Measurements from ENCODE around the gene ZNF138. TPM values are rescaled to one million over a fixed set of nuclear protein-coding genes. Genes with fewer than 3 reads are reported as not detected.

ZNF138 gene
- total RNA-seq, 1 experiment from 2014 or later: 7.6 TPM

DNA sequence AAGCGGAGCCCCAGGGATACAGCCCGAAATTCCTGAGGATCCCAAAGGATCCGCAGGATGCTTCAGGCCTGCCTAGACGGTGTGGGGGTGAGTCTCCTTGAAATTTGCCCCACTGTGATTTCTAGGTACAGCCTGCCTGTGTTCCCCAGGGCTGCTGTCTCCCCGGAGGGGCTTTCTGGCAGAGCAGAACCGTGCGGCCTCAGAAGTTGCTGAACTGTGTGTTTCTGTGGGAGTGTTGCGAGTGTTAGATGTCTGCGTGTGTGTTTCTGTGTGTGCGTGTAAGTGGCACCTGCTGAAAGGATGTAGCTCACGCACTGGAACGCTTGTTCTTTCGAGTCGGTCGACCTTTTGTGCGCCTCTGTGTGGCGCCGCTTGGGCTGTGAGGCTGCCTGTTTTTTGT, 81.0 kb downstream of the ZNF138 start:
- intact Hi-C loops (cut with micrococcal nuclease; ENCODE audit: unreplicated experiment) (no loop called here), in situ Hi-C loops (cut with HindIII; ENCODE audit: low pct_unique_long_range_greater_than_20kb, low sequenced_read_pairs) (no loop called here)
- ATAC-seq (no peak), DNase-seq (ENCODE audit: low read depth, low spot score) (no peak)
- TF ChIP-seq, protein P1, sequence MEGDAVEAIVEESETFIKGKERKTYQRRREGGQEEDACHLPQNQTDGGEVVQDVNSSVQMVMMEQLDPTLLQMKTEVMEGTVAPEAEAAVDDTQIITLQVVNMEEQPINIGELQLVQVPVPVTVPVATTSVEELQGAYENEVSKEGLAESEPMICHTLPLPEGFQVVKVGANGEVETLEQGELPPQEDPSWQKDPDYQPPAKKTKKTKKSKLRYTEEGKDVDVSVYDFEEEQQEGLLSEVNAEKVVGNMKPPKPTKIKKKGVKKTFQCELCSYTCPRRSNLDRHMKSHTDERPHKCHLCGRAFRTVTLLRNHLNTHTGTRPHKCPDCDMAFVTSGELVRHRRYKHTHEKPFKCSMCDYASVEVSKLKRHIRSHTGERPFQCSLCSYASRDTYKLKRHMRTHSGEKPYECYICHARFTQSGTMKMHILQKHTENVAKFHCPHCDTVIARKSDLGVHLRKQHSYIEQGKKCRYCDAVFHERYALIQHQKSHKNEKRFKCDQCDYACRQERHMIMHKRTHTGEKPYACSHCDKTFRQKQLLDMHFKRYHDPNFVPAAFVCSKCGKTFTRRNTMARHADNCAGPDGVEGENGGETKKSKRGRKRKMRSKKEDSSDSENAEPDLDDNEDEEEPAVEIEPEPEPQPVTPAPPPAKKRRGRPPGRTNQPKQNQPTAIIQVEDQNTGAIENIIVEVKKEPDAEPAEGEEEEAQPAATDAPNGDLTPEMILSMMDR (IDR thresholded peaks at IDR 0.05): no peak
- TF ChIP-seq, protein P2, sequence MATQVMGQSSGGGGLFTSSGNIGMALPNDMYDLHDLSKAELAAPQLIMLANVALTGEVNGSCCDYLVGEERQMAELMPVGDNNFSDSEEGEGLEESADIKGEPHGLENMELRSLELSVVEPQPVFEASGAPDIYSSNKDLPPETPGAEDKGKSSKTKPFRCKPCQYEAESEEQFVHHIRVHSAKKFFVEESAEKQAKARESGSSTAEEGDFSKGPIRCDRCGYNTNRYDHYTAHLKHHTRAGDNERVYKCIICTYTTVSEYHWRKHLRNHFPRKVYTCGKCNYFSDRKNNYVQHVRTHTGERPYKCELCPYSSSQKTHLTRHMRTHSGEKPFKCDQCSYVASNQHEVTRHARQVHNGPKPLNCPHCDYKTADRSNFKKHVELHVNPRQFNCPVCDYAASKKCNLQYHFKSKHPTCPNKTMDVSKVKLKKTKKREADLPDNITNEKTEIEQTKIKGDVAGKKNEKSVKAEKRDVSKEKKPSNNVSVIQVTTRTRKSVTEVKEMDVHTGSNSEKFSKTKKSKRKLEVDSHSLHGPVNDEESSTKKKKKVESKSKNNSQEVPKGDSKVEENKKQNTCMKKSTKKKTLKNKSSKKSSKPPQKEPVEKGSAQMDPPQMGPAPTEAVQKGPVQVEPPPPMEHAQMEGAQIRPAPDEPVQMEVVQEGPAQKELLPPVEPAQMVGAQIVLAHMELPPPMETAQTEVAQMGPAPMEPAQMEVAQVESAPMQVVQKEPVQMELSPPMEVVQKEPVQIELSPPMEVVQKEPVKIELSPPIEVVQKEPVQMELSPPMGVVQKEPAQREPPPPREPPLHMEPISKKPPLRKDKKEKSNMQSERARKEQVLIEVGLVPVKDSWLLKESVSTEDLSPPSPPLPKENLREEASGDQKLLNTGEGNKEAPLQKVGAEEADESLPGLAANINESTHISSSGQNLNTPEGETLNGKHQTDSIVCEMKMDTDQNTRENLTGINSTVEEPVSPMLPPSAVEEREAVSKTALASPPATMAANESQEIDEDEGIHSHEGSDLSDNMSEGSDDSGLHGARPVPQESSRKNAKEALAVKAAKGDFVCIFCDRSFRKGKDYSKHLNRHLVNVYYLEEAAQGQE (IDR thresholded peaks at IDR 0.05; ENCODE audit: insufficient read depth in 1 of 2, low read depth in 2 of 2, low read length in 1 of 2): no peak
- no peak for TF ChIP-seq POLR2AphosphoS5 (IDR thresholded peaks at IDR 0.05; ENCODE audit: low read depth, low read length)
- no peak for TF ChIP-seq TCF7L2 (IDR thresholded peaks at IDR 0.05; ENCODE audit: low read depth, low read length)
- TF ChIP-seq SIN3A (IDR thresholded peaks at IDR 0.05; ENCODE audit: borderline replicate concordance, insufficient read depth, low read depth, low read length): no peak
- H3K4me3 ChIP-seq (ENCODE audit: low read depth in 2 of 2, low read length in 2 of 2): no peak overlapping the region
- no peak overlapping the region for H3K27ac ChIP-seq (ENCODE audit: low read length)
- H3K27me3 ChIP-seq (ENCODE audit: control insufficient read depth, insufficient read depth, low read length): no peaks in the 10 kb centered on the region
- CTCF ChIA-PET: no interaction called here
- BruUV-seq (replicated peaks): no TSS peak
- H3K36me3 ChIP-seq (ENCODE audit: control insufficient read depth, insufficient read depth, low read length): no peaks in the 10 kb centered on the region
- POLR2A ChIA-PET: no interaction called here
- no peaks in the 10 kb centered on the region for H3K4me1 ChIP-seq (ENCODE audit: control insufficient read depth, insufficient read depth, low read length)
- no peaks in the 10 kb centered on the region for H3K9me3 ChIP-seq (ENCODE audit: control insufficient read depth, insufficient read depth, low read depth, low read length)

DNA sequence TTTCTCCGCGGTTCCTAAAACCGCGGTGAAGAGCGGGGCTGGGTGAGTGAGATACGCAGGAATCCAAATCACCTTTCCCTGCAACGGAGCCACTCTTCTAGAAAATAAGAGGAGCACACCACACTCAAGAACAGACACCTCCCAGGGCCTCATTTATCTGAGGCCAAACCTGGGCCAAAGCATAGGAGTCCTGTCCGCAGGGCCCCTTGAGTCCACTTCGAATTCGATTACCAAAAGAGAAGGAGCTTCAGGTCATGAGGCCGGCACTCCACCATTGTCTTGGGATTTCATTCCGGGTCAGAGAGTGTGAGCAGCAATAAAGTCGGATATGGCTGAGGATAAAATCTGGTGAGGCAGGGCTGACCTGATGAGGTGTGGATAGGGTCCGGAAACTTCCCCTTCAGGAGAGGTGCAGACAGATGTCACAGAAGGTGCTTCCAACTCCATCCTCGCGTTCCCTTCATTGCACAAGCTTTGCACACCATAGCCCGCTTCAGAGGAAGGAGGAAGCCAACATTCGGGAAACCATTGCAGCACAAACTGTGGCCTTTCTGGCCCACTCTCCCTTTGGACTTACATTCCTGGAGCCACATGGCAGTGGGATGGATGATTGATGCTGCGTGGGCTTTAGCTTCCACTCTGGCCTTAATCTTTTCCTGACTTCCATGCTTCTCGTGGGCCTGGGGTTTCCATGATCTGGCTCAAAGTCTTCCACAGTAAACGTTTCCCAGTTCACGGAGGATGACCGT, 81.6 kb downstream of the ZNF138 start:
- ChIA-PET POLR2A (no interaction called here), CTCF (no interaction called here)
- Histone ChIP-seq H3K9me3 (ENCODE audit: control insufficient read depth, insufficient read depth, low read depth, low read length) (no peaks in the 10 kb centered on the region), H3K27me3 (ENCODE audit: control insufficient read depth, insufficient read depth, low read length) (no peaks in the 10 kb centered on the region), H3K27ac (ENCODE audit: low read length) (no peak overlapping the region), H3K4me1 (ENCODE audit: control insufficient read depth, insufficient read depth, low read length) (no peaks in the 10 kb centered on the region), H3K36me3 (ENCODE audit: control insufficient read depth, insufficient read depth, low read length) (no peaks in the 10 kb centered on the region), H3K4me3 (ENCODE audit: low read depth in 2 of 2, low read length in 2 of 2) (no peak overlapping the region)
- intact Hi-C loops (cut with micrococcal nuclease; ENCODE audit: unreplicated experiment): no loop called here
- BruUV-seq (replicated peaks): no TSS peak
- DNase-seq (ENCODE audit: low read depth, low spot score) (no peak), ATAC-seq (no peak)
- in situ Hi-C loops (cut with HindIII; ENCODE audit: low pct_unique_long_range_greater_than_20kb, low sequenced_read_pairs): no loop called here
- TF ChIP-seq SIN3A (IDR thresholded peaks at IDR 0.05; ENCODE audit: borderline replicate concordance, insufficient read depth, low read depth, low read length) (no peak), TCF7L2 (IDR thresholded peaks at IDR 0.05; ENCODE audit: low read depth, low read length) (no peak), POLR2AphosphoS5 (IDR thresholded peaks at IDR 0.05; ENCODE audit: low read depth, low read length) (no peak)
- TF ChIP-seq, protein P2 (IDR thresholded peaks at IDR 0.05; ENCODE audit: insufficient read depth in 1 of 2, low read depth in 2 of 2, low read length in 1 of 2): no peak
- TF ChIP-seq, protein P1 (IDR thresholded peaks at IDR 0.05): no peak

Measured in Panc1 (cell line).